DOHH2 (cell line): Measurements from ENCODE around the gene SSTR4.

Experiments used
- H3F3A ChIP-seq: fragments of 200-600 bp; sonication (generic), shearing (Covaris generic); 2 replicates; pipeline ENCODE4 v1.6.0; 2016; ENCODE audit warnings: antibody characterized with exemption, mild to moderate bottlenecking; ENCODE audit not compliant: control insufficient read depth, insufficient read depth
- H3K27ac ChIP-seq: fragments of 200-600 bp; sonication (generic); 2 replicates; pipeline ENCODE4 v1.5.1; 2014; ENCODE audit warnings: low read depth, mild to moderate bottlenecking, low read length, moderate library complexity
- H3K27me3 ChIP-seq: fragments of 200-600 bp; sonication (generic); 2 replicates; pipeline ENCODE4 v1.6.1; 2014; ENCODE audit warnings: mild to moderate bottlenecking, low read length, mixed read lengths; ENCODE audit not compliant: control insufficient read depth
- H3K36me3 ChIP-seq: fragments of 200-600 bp; sonication (generic); 2 replicates; pipeline ENCODE4 v1.6.1; 2014; ENCODE audit warnings: mild to moderate bottlenecking, low read length, moderate library complexity, mixed read lengths; ENCODE audit not compliant: control insufficient read depth
- H3K4me1 ChIP-seq: fragments of 200-600 bp; sonication (generic); 2 replicates; pipeline ENCODE4 v1.6.1; 2014; ENCODE audit warnings: mild to moderate bottlenecking, low read length, mixed read lengths; ENCODE audit not compliant: control insufficient read depth
- H3K4me2 ChIP-seq: fragments of 200-600 bp; sonication (generic); 2 replicates; pipeline ENCODE4 v1.6.0; 2014; ENCODE audit warnings: mild to moderate bottlenecking, low read length, moderate library complexity
- H3K4me3 ChIP-seq: fragments of 200-600 bp; sonication (generic); 2 replicates; pipeline ENCODE4 v1.5.1; 2014; ENCODE audit warnings: mild to moderate bottlenecking, low read length, mixed read lengths
- H3K79me2 ChIP-seq: fragments of 200-600 bp; sonication (generic); 2 replicates; pipeline ENCODE4 v1.6.1; 2014; ENCODE audit warnings: mild to moderate bottlenecking, low read length, mixed read lengths; ENCODE audit not compliant: control insufficient read depth
- H3K9me2 ChIP-seq: fragments of 200-600 bp; sonication (generic); replicated peaks from 2 replicates; pipeline ENCODE4 v1.6.1; 2014; ENCODE audit warnings: mild to moderate bottlenecking, low read length, mixed read lengths; ENCODE audit not compliant: control insufficient read depth
- H3K9me3 ChIP-seq: fragments of 200-600 bp; sonication (generic); 2 replicates; pipeline ENCODE4 v1.6.1; 2014; ENCODE audit warnings: antibody characterized with exemption, low read length, mixed read lengths; ENCODE audit not compliant: control insufficient read depth, insufficient read depth
- H4K20me1 ChIP-seq: fragments of 200-600 bp; sonication (generic); 2 replicates; pipeline ENCODE4 v1.6.0; 2014; ENCODE audit warnings: low read depth, mild to moderate bottlenecking, antibody characterized with exemption, low read length, moderate library complexity; ENCODE audit not compliant: control insufficient read depth, insufficient read depth
- EZH2phosphoT487 ChIP-seq: fragments of 200-600 bp; sonication (generic); IDR thresholded peaks from 2 replicates; pipeline ENCODE4 v1.6.1; 2017; ENCODE audit warnings: borderline replicate concordance, mild to moderate bottlenecking, antibody characterized with exemption, low read length, moderate library complexity, mixed read lengths
- TF ChIP-seq, protein P1 (sequence below): fragments of 200-600 bp; sonication (generic); IDR thresholded peaks from one replicate; pipeline ENCODE4 v1.5.1; 2014; ENCODE audit warnings: antibody characterized with exemption, mild to moderate bottlenecking, low read depth, low read length; ENCODE audit not compliant: poor library complexity, severe bottlenecking

The SSTR4 gene

DNA sequence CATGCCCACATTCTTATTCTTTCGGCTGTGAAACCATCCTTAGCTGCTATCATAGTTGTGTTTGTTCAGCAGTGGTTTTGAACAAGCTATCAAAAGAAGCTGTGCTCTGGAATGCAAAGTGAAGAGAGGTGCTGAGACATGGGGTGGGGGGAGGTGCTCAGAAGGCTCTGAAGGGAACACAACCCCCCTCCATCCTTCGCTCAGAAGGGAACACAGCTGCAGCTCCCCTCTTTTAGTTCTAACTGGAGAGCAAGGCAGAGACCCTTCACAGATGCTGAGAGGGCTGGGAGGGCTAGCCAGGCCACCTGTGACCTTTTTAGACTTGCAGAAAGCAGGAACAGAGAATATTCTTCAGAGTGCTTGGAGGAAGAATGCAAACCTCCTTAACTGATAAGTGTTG, 17.6 kb upstream of the SSTR4 start:
- Histone ChIP-seq H3K4me2 (no peak overlapping the region), H3K9me2 (no peaks in the 10 kb centered on the region), H3K27me3 (no peaks in the 10 kb centered on the region), H3K4me1 (no peaks in the 10 kb centered on the region), H3K79me2 (no peaks in the 10 kb centered on the region), H4K20me1 (no peaks in the 10 kb centered on the region), H3F3A (no peaks in the 10 kb centered on the region), H3K4me3 (no peak overlapping the region), H3K27ac (no peak overlapping the region), H3K36me3 (no peaks in the 10 kb centered on the region), H3K9me3 (no peaks in the 10 kb centered on the region)
- TF ChIP-seq, protein P1, sequence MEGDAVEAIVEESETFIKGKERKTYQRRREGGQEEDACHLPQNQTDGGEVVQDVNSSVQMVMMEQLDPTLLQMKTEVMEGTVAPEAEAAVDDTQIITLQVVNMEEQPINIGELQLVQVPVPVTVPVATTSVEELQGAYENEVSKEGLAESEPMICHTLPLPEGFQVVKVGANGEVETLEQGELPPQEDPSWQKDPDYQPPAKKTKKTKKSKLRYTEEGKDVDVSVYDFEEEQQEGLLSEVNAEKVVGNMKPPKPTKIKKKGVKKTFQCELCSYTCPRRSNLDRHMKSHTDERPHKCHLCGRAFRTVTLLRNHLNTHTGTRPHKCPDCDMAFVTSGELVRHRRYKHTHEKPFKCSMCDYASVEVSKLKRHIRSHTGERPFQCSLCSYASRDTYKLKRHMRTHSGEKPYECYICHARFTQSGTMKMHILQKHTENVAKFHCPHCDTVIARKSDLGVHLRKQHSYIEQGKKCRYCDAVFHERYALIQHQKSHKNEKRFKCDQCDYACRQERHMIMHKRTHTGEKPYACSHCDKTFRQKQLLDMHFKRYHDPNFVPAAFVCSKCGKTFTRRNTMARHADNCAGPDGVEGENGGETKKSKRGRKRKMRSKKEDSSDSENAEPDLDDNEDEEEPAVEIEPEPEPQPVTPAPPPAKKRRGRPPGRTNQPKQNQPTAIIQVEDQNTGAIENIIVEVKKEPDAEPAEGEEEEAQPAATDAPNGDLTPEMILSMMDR: no peak

DNA sequence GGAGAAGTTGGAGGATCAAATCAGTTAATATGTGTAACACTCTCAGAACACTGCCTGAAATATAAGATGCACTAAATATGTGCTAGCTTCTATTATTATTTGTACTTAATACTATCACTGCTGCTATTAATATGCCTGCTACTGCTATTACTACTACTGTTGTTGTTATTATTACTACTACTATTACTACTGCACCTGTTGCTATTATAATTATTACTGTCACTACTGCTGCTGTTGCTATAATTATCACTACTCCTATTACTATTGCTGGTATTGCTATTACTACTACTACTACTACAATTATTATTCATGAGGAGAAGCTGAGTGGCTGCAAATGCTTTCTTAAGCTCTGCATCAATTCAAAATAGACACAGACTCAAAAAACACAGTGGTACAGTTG, 16.7 kb upstream of the SSTR4 start:
- TF ChIP-seq EZH2phosphoT487: no peak
- TF ChIP-seq, protein P1: no peak
- Histone ChIP-seq H3K9me3 (no peaks in the 10 kb centered on the region), H3K4me2 (no peak overlapping the region), H4K20me1 (no peaks in the 10 kb centered on the region), H3K4me3 (no peak overlapping the region), H3K27ac (no peak overlapping the region), H3K9me2 (no peaks in the 10 kb centered on the region), H3K4me1 (no peaks in the 10 kb centered on the region), H3K79me2 (no peaks in the 10 kb centered on the region), H3F3A (no peaks in the 10 kb centered on the region), H3K27me3 (no peaks in the 10 kb centered on the region), H3K36me3 (no peaks in the 10 kb centered on the region)

DNA sequence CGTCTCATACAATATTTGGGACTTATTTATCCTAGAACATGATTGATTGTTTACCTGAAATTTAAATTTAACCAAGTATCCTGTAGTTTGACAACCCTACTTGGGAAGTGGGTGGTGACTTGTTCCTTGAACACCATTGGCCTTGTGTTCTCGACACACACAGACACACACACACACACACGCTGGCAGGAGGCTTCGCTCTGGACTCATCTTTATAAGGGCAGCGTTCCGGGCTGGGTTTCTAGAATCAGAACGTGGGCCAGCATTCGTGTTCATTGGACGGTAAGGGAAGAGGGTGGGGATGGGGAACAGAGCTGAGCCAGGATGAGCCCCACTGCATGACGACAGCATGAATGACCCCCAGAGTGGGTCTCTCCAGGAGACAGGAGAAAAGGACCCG, 16.2 kb upstream of the SSTR4 start:
- Histone ChIP-seq H3K36me3 (no peaks in the 10 kb centered on the region), H3K4me2 (no peak overlapping the region), H3F3A (no peaks in the 10 kb centered on the region), H3K27me3 (no peaks in the 10 kb centered on the region), H3K79me2 (no peaks in the 10 kb centered on the region), H3K4me1 (no peaks in the 10 kb centered on the region), H3K9me2 (no peaks in the 10 kb centered on the region), H3K4me3 (no peak overlapping the region), H3K27ac (no peak overlapping the region), H4K20me1 (no peaks in the 10 kb centered on the region), H3K9me3 (no peaks in the 10 kb centered on the region)
- TF ChIP-seq, protein P1: no peak
- TF ChIP-seq EZH2phosphoT487: no peak

DNA sequence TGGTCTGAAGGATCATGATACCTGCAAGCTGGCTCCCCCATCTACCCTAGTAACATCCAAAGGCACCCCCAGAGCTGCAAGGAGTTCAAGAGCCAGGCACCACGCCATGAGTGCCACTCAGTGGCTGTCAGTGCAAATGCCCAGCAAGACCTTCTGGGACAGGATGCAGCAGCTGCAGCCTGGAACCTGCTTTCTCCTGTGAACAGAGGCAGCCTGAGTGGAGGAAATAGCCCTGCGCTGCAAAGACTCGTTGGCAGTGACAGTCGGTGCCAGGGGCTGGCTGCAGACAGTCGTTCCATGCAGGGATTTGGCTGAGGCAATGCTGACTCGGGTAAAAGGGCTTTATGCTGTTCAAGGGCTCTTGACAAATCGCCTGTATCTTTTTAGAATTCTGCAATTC, 15.7 kb upstream of the SSTR4 start:
- no peaks in the 10 kb centered on the region for H3K9me3 ChIP-seq
- H4K20me1 ChIP-seq: no peaks in the 10 kb centered on the region
- H3K9me2 ChIP-seq: no peaks in the 10 kb centered on the region
- no peak overlapping the region for H3K27ac ChIP-seq
- no peak overlapping the region for H3K4me2 ChIP-seq
- H3F3A ChIP-seq: no peaks in the 10 kb centered on the region
- H3K79me2 ChIP-seq: no peaks in the 10 kb centered on the region
- H3K36me3 ChIP-seq: no peaks in the 10 kb centered on the region
- H3K4me3 ChIP-seq: no peak overlapping the region
- H3K4me1 ChIP-seq: no peaks in the 10 kb centered on the region
- no peak for TF ChIP-seq EZH2phosphoT487
- TF ChIP-seq, protein P1: no peak
- H3K27me3 ChIP-seq: no peaks in the 10 kb centered on the region
